OCI-LY7 (cell line): Measurements from ENCODE around the gene DGKD. TPM values are rescaled to one million over a fixed set of nuclear protein-coding genes. Genes with fewer than 3 reads are reported as not detected.

Experiments used
- BruUV-seq: library from RNA; stranded (reverse); fragments of 400-500 nt; replicated peaks from 2 replicates; lab custom pipeline; 2021; lab: Mats Ljungman, UMichigan
- CTCF ChIA-PET: fragments of 300-600 bp; sonication (Branson Sonifier 250); formaldehyde crosslinking; loops from one replicate; lab custom pipeline; 2022; ENCODE audit warnings: antibody characterized with exemption; ENCODE audit not compliant: unreplicated experiment; lab: Charles Lee
- POLR2A ChIA-PET: fragments of 300-600 bp; sonication (Branson Sonifier 250); formaldehyde crosslinking; loops from one replicate; lab custom pipeline; 2022; ENCODE audit warnings: antibody characterized with exemption; lab: Charles Lee
- DNase-seq: peaks from one replicate; pipeline ENCODE4 v3.0.0-alpha.2; 2015; ENCODE audit warnings: low spot score
- H2AFZ ChIP-seq: fragments of 200-600 bp; sonication (generic), shearing (Covaris generic); 2 replicates; pipeline ENCODE4 v1.6.1; 2014; ENCODE audit warnings: mild to moderate bottlenecking, antibody characterized with exemption, low read length, moderate library complexity
- H3K27ac ChIP-seq: fragments of 200-600 bp; sonication (generic); 2 replicates; pipeline ENCODE4 v1.5.1; 2014; ENCODE audit warnings: mixed run types, low read depth, mild to moderate bottlenecking, moderate library complexity, low read length, inconsistent platforms; ENCODE audit not compliant: poor library complexity, severe bottlenecking
- H3K36me3 ChIP-seq: fragments of 200-600 bp; sonication (generic); 2 replicates; pipeline ENCODE4 v1.6.1; 2014; ENCODE audit warnings: mild to moderate bottlenecking, antibody characterized with exemption, low read length, moderate library complexity, mixed read lengths; ENCODE audit not compliant: insufficient read depth
- H3K4me1 ChIP-seq: fragments of 200-600 bp; sonication (generic); 2 replicates; pipeline ENCODE4 v1.5.1; 2014; ENCODE audit warnings: mild to moderate bottlenecking, low read length; ENCODE audit not compliant: insufficient read depth, poor library complexity, severe bottlenecking
- H3K4me2 ChIP-seq: fragments of 200-600 bp; sonication (generic); 2 replicates; pipeline ENCODE4 v1.6.1; 2014; ENCODE audit warnings: mild to moderate bottlenecking, low read length
- H3K4me3 ChIP-seq: fragments of 200-600 bp; sonication (generic); 2 replicates; pipeline ENCODE4 v1.5.1; 2014; ENCODE audit warnings: mild to moderate bottlenecking, low read depth, low read length; ENCODE audit not compliant: poor library complexity, severe bottlenecking
- H3K79me2 ChIP-seq: fragments of 200-600 bp; sonication (generic); 2 replicates; pipeline ENCODE4 v1.6.1; 2016; ENCODE audit warnings: low read depth, mild to moderate bottlenecking, low read length, moderate library complexity, mixed read lengths; ENCODE audit not compliant: insufficient read depth
- H3K9me2 ChIP-seq: fragments of 200-600 bp; sonication (generic); 2 replicates; pipeline ENCODE4 v1.6.1; 2016; ENCODE audit warnings: mild to moderate bottlenecking, low read length, mixed read lengths; ENCODE audit not compliant: insufficient read depth
- H3K9me3 ChIP-seq: fragments of 200-600 bp; sonication (generic); 2 replicates; pipeline ENCODE4 v1.6.1; 2014; ENCODE audit warnings: mild to moderate bottlenecking, mixed run types, low read length, mixed read lengths
- H4K20me1 ChIP-seq: fragments of 200-600 bp; sonication (generic); 2 replicates; pipeline ENCODE4 v1.6.1; 2014; ENCODE audit warnings: mild to moderate bottlenecking, antibody characterized with exemption, low read length, moderate library complexity, mixed read lengths; ENCODE audit not compliant: insufficient read depth
- CTCF ChIP-seq: fragments of 200-600 bp; sonication (generic); conservative IDR thresholded peaks from 2 replicates; pipeline ENCODE4 v1.5.1; 2014; ENCODE audit warnings: mild to moderate bottlenecking, antibody characterized with exemption, low read length, moderate library complexity, mixed read lengths
- EZH2phosphoT487 ChIP-seq: fragments of 200-600 bp; sonication (generic); IDR thresholded peaks from 2 replicates; pipeline ENCODE4 v1.6.1; 2018; ENCODE audit warnings: low read depth, borderline replicate concordance, mild to moderate bottlenecking, mixed run types, antibody characterized with exemption, low read length, moderate library complexity, mixed read lengths
- intact Hi-C: fragments of 100-400 bp; cut with micrococcal nuclease; formaldehyde crosslinking; loops from one replicate; pipeline ENCODE4 v1.10.0; 2022; ENCODE audit not compliant: unreplicated experiment
- total RNA-seq, 2 experiments: library from RNA; depleted of rRNA in 1 of 2; stranded (reverse); fragments of >200 nt in 1 of 2; shearing (Covaris generic) in 1 of 2; gene quantifications; 2 replicates each; pipeline ENCODE4 v1.2.3, GENCODE V29; 2014 to 2022

Gene DGKD
- total RNA-seq, 2 experiments from 2014 or later = 62.9 to 271 TPM

DNA sequence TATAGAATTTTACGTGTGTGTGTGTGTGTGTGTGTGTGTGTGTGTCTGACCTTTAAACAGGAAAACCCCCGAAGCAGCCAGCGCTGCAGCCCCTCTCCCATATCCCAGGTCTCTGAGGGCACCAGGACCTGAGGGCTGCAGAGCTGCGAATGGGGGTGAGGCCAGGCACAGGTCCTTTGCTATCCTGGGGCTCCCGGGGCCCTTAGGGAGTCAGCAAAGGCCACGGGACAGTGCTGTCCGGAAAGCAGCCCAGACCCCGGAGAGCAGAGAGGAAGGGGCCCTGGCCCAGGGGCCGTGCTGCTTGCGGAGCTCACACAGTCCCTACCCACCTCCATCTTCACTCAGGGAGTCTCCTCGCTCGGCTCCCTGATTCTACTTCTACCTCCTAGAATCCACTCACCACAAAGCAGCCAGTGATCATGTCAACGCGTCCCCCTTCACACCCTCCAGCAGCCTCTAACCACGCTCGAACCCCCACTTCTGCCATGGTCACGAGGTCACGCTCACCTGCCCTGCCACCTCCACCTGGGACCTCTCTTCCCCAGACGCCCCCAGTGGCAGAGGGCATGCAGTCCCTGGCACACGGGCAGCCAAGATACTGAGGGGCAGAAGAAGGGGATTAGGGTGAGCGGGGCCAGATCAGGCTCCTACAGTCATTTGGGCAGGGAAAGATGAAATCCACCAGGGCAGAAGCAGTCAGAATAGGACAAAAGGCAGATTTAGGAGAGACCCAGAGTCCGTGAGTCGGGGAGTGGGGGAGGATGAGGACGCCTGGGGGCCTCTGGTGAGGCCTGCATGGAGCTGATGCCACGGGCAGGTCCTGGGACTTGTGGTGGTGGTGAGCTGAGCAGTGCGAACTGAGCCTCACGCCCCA lies 125.6 kb downstream of the DGKD start:
- no TSS peak for BruUV-seq
- Histone ChIP-seq H3K79me2 (no peaks in the 10 kb centered on the region), H3K9me2 (no peaks in the 10 kb centered on the region), H3K4me3 (no peak overlapping the region), H3K4me2 (no peak overlapping the region), H3K9me3 (no peaks in the 10 kb centered on the region), H3K36me3 (no peaks in the 10 kb centered on the region), H4K20me1 (no peaks in the 10 kb centered on the region), H3K4me1 (no peaks in the 10 kb centered on the region), H2AFZ (peak overlapping the region; percentile 10; the same call in 1 of the 2 replicates), H3K27ac (no peak overlapping the region)
- ChIA-PET POLR2A (no interaction called here), CTCF (no interaction called here)
- peak; percentile 10 for DNase-seq
- TF ChIP-seq EZH2phosphoT487 = no peak
- TF ChIP-seq CTCF = no peak
- intact Hi-C loops = loop anchor here (1.0 to 10.0 kb wide), 3 partner anchors 155 to 355 kb away; partner anchors contain the start of gene UGT1A10

- Histone ChIP-seq H3K79me2 (no peaks in the 10 kb centered on the region), H3K36me3 (no peaks in the 10 kb centered on the region), H3K4me1 (no peaks in the 10 kb centered on the region), H2AFZ (no peak overlapping the region), H3K9me3 (no peaks in the 10 kb centered on the region), H3K4me2 (no peak overlapping the region; the same call in 1 of the 2 replicates), H3K4me3 (no peak overlapping the region), H3K9me2 (no peaks in the 10 kb centered on the region), H3K27ac (no peak overlapping the region), H4K20me1 (no peaks in the 10 kb centered on the region)
- ChIA-PET POLR2A (no interaction called here), CTCF (interaction anchor here (0.6 kb wide), 1 partner anchor 43 kb away, joined by 3 read pairs; no protein-coding TSS in a partner anchor)
- DNase-seq = peak; percentile 71
- intact Hi-C loops = loop anchor here (1.0 to 10.0 kb wide), 3 partner anchors 154 to 354 kb away; partner anchors contain the start of gene UGT1A10
- no peak for TF ChIP-seq EZH2phosphoT487
- TF ChIP-seq CTCF = peak; percentile 63
- BruUV-seq = no TSS peak
Measured at GRCh38 chr2:233480490-233481202, 126.4 kb downstream of the DGKD start.
